GM18867 (cell line): ENCODE data around the gene ZNF558.
"Not testable (repeated sequence)": the region's sequence is repeated elsewhere in the genome, so short reads cannot be mapped to it uniquely, and the experiment has no call there.

Source experiments
- ATAC-seq: cut with Tn5 transposase; IDR thresholded peaks from one replicate; pipeline ENCODE4 v1.9.1; 2021; ENCODE audit warnings: mild to moderate bottlenecking, moderate library complexity; ENCODE audit not compliant: unreplicated experiment

Gene ZNF558

GRCh38 chr19:8811315-8812172, 20.6 kb downstream of the ZNF558 start:
- no peak for ATAC-seq

GRCh38 chr19:8806661-8807060, 25.4 kb downstream of the ZNF558 start:
- ATAC-seq: no peak

DNA sequence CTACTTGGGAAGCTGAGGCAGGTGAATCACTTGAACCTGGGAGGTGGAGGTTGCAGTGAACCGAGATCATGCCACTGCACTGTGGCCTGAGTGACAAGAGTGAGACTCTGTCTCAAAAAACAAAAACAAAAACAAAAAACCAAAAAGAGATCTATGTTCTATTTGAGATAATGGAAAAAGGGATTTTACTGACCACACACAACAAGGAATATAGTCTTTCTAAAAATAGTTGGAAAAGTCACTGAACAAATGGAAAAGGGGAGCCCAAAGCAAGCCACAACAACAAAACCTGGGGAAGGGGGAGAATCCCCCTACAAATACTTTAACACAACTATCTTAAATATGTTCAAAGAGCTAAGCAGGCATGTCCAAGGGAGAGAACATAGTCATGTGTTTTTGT, 37.3 kb downstream of the ZNF558 start:
- ATAC-seq: no peak

DNA sequence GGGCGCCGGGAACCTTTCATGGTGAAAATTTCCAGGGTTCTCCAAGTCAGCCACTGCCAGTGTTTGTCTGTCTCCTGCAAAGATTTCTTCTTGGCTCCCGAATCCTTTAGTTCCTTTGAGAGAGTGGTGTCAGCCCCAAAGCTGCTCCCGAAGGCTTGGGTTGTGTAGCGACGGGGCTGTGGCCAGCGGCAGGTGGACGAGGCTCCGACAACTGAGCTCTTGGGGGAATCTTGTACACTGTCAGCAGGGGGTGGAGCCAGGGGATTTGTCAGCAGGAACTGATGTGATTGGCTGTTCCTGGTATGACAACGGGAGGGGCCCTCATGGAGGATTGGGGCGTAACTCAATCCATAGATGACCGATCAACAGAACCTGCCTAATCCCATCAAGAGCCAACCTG, 58.5 kb downstream of the ZNF558 start:
- ATAC-seq: not testable (repeated sequence)

DNA sequence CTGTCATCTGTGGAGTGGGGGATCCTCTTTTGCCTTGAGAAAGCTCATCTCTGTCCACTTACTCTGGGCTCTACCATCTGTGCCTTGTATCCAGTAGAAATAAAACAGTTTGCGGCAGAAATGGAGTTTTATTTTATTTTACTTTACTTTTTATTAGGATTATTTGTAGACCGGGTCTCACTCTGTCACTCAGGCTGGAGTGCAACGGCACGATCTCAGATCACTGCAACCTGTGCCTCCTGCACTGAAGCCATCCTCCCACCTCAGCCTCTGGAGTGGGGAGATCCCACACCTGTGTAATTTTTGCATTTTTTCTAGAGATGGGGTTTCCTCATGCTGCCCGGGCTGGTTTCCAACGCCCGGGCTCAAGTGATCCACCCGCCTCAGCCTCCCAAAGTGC, 62.8 kb downstream of the ZNF558 start:
- not testable (repeated sequence) for ATAC-seq

DNA sequence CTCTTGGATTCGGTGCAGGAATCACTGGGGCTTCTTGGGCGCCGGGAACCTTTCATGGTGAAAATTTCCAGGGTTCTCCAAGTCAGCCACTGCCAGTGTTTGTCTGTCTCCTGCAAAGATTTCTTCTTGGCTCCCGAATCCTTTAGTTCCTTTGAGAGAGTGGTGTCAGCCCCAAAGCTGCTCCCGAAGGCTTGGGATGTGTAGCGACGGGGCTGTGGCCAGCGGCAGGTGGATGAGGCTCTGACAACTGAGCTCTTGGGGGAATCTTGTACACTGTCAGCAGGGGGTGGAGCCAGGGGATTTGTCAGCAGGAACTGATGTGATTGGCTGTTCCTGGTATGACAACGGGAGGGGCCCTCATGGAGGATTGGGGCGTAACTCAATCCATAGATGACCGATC, 64.8 kb downstream of the ZNF558 start:
- not testable (repeated sequence) for ATAC-seq
